ENCODE results near the gene MEAK7.

- TF ChIP-seq CTCF (IDR thresholded peaks at IDR 0.05): no peak
- peak; percentile 50 to 91 for TF ChIP-seq POLR2AphosphoS5 (IDR thresholded peaks at IDR 0.05; ENCODE audit: insufficient read depth in 1 of 2, low read depth in 1 of 2)
- TF ChIP-seq POLR2A (IDR thresholded peaks at IDR 0.05): no peak
Measured at GRCh38 chr16:84532291-84532724, 27.8 kb upstream of the MEAK7 start.
